ACC112 (cell line): Measurements from ENCODE around the gene PHF14.

Experiments used
- H2AFZ ChIP-seq: fragments of 200-600 bp; sonication (generic); one replicate; pipeline ENCODE4 v1.6.0; 2017; ENCODE audit warnings: antibody characterized with exemption, low read length; ENCODE audit not compliant: unreplicated experiment
- H3K27ac ChIP-seq: fragments of 200-600 bp; sonication (generic); 2 replicates; pipeline ENCODE4 v1.5.1; 2014; ENCODE audit warnings: low read depth, mild to moderate bottlenecking, antibody characterized with exemption, low read length, moderate library complexity
- H3K27me3 ChIP-seq: fragments of 200-600 bp; sonication (generic); 2 replicates; pipeline ENCODE4 v1.6.1; 2014; ENCODE audit warnings: mild to moderate bottlenecking, antibody characterized with exemption, low read length, moderate library complexity, mixed read lengths; ENCODE audit not compliant: insufficient read depth
- H3K36me3 ChIP-seq: fragments of 200-600 bp; sonication (generic); 2 replicates; pipeline ENCODE4 v1.6.1; 2016; ENCODE audit warnings: mild to moderate bottlenecking, antibody characterized with exemption, low read length, moderate library complexity, mixed read lengths; ENCODE audit not compliant: insufficient read depth
- H3K4me1 ChIP-seq: fragments of 200-600 bp; sonication (generic); one replicate; pipeline ENCODE4 v1.6.1; 2016; ENCODE audit warnings: low read length, mixed read lengths; ENCODE audit not compliant: insufficient read depth, unreplicated experiment, control insufficient read depth
- H3K4me3 ChIP-seq: fragments of 200-600 bp; sonication (generic); 2 replicates; pipeline ENCODE4 v1.5.1; 2014; ENCODE audit warnings: mild to moderate bottlenecking, low read depth, low read length
- H3K79me2 ChIP-seq: fragments of 200-600 bp; sonication (generic); one replicate; pipeline ENCODE4 v1.6.0; 2016; ENCODE audit warnings: low read length; ENCODE audit not compliant: control insufficient read depth, unreplicated experiment, insufficient read depth

The PHF14 gene

DNA sequence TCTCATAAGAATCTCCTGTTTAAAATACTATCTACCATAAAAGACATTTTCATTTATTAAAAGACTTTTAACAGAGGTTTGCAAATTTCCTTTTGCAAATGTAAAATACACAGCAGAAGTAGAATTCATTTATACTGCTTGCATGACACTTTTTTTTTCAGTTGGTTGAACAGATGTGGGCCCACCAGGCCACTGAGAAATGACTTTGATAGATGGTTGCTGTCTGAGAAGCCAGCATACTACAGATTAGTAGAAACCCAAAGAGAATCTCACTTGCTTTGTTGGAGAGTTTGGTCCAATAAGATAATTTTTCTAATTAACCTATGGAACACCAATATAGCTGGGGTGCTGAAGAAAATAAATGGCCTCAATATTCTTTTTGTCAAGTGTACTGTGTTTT is 66.3 kb downstream of the PHF14 start:
- H3K27me3 ChIP-seq = no peaks in the 10 kb centered on the region
- H2AFZ ChIP-seq = no peak overlapping the region
- no peak overlapping the region for H3K4me3 ChIP-seq
- H3K27ac ChIP-seq = no peak overlapping the region
- peaks cover 4% of the 10 kb centered on the region; the same call in 1 of the 2 replicates for H3K36me3 ChIP-seq
- H3K79me2 ChIP-seq = no peaks in the 10 kb centered on the region
- no peaks in the 10 kb centered on the region for H3K4me1 ChIP-seq

DNA sequence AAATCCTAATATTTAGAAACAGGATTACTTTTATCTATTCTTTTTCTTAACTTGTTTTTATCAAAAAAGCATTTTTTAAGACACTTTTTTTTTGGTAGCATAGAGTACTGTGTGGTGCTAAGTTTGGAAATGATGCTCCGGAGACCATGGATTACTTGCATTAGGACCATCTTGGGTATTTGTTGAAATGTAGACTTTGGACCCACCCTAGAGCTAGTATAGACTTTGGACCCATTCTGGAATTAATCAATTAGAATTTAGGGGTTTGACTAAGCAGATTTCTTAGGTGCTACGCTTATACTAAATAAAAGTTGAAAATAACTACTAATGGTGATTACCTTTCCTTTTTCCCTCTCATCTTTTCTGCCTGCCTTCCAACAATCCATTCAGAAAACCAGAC is 80.4 kb downstream of the PHF14 start:
- Histone ChIP-seq H3K36me3 (no peaks in the 10 kb centered on the region), H3K27ac (no peak overlapping the region), H2AFZ (no peak overlapping the region), H3K27me3 (no peaks in the 10 kb centered on the region), H3K4me1 (no peaks in the 10 kb centered on the region), H3K79me2 (no peaks in the 10 kb centered on the region), H3K4me3 (no peak overlapping the region)

DNA sequence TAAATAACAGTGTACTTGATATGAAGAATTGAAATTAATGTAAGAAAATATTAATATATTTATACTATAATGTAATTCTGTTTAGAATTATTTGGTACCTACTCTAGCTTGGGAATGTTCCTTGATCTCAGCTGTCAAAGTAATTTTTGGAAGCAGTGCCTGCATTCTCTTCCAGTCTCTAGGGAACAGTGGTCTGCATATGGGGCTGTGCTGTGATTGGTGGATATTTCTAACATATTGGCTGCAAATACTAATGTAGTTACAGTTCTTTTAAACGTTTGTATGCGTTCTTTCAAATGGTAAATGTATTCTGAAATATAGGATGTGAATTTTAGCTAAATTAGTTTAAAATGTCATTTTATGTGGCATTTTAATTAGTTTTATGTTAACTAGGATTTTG is 87.2 kb downstream of the PHF14 start:
- Histone ChIP-seq H3K4me1 (no peaks in the 10 kb centered on the region), H3K27ac (no peak overlapping the region), H3K27me3 (no peaks in the 10 kb centered on the region), H3K4me3 (no peak overlapping the region), H2AFZ (no peak overlapping the region), H3K79me2 (no peaks in the 10 kb centered on the region), H3K36me3 (0 out of 2 replicates have a peak, but pooled peaks cover 3% of the 10 kb centered on the region)

DNA sequence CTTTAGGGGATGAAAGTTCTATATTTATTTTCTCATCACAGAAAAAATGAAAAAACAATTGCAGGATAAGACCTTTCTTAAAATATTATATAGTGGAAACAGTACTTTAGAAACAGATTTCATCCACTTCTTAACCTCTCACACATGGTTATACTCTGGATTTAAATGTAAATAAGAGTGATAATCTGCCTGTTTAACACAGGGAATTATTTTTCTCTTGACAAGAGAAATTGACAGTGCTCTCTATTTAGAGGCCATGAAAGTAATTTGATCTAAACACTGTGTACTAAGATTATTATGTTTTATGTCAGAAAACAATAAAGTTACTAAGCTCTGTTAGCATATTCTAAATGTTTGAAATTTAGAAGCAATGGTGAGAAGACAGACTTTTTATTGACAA is 88.4 kb downstream of the PHF14 start:
- Histone ChIP-seq H3K79me2 (no peaks in the 10 kb centered on the region), H3K27me3 (no peaks in the 10 kb centered on the region), H2AFZ (no peak overlapping the region), H3K27ac (no peak overlapping the region), H3K4me3 (no peak overlapping the region), H3K36me3 (0 out of 2 replicates have a peak, but pooled peaks cover 3% of the 10 kb centered on the region), H3K4me1 (no peaks in the 10 kb centered on the region)

DNA sequence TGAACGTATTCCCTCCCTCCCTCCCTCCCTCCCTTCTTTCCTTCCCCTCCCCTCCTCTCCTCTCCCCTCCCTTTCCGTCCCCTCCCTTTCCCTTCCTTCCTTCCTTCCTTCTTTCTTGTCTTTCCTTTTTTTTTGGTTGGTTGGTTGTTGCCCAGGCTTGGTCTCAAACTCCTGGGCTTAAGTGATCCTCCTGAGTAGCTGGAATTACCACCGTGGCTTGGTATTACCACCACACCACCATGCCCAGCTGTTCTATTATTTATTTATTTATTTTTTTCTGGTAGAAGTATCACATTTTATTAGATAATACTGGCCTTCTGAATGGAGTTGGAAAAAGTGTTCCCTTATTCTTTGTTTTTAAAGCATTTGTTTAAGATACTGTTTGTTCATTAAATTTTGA is 95.9 kb downstream of the PHF14 start:
- no peaks in the 10 kb centered on the region for H3K4me1 ChIP-seq
- H2AFZ ChIP-seq = no peak overlapping the region
- no peaks in the 10 kb centered on the region for H3K27me3 ChIP-seq
- H3K27ac ChIP-seq = no peak overlapping the region
- H3K4me3 ChIP-seq = no peak overlapping the region
- H3K79me2 ChIP-seq = no peaks in the 10 kb centered on the region
- H3K36me3 ChIP-seq = no peaks in the 10 kb centered on the region

DNA sequence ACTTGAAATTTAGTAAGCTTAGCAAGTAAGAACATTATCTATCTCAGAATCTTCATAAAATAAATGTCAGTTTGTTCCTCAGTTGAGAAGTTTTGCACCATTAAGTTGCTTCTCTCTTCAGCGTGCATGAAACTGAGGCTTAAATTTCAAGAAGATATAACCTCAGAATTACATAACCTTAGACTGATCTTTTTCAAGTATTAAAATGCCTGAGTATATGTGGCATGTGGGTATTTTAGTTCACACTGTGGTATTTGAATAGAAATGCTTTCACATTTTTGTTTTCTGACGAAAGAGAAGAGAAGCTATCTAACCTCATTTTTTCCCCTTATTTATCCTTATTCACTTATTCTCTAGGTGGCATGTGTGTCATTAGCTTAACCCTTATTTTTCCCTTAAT is 104.1 kb downstream of the PHF14 start:
- H3K27ac ChIP-seq = no peak overlapping the region
- no peaks in the 10 kb centered on the region for H3K4me1 ChIP-seq
- no peak overlapping the region for H2AFZ ChIP-seq
- H3K4me3 ChIP-seq = no peak overlapping the region
- no peaks in the 10 kb centered on the region for H3K27me3 ChIP-seq
- no peaks in the 10 kb centered on the region for H3K79me2 ChIP-seq
- no peaks in the 10 kb centered on the region for H3K36me3 ChIP-seq

DNA sequence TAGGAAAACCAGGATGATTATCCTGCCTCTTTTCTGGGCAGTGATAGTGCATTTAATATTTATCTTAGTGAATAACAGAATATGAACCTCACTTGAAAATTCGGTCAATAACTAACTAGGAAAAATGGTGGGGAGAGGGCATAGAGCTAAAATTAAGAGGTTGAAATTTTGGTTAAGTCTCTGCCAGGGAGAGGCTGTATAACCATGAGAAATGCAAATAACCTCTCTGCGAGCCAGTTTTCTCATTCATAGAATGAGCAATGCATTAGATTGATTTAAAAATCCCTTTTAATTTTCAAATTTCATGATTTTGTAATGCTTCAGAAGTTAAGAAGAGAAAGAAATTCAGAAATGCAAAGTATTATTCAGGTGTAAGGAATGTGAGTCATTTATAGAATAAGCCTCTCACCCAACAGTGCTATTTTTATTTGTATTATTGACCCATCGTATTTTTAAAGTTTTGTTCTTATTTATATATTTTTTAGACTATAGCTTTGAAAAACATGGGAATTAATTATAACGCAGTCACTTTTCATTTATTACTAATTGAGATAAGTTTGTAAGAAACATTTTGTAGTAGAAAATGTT is 104.7 kb downstream of the PHF14 start:
- no peak overlapping the region for H3K4me3 ChIP-seq

DNA sequence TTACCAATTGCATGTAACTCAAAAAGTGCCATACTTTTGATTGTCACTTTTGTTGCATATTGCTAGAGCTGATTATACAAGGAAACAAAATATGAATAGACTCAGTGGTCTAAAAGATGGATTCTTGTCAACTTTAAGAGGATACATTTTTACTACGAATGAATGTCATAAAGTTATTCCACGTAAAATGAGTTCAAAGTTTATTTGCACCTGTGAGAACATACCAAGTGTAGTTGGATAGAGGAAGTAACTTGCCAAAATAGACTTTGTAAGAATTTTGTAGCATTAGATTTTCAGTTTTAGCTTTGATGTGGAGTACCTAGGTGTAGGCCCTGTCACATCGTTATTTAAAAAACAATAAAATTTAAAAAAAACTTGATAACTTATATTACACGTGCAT is 106.2 kb downstream of the PHF14 start:
- H3K4me1 ChIP-seq = no peaks in the 10 kb centered on the region
- H2AFZ ChIP-seq = no peak overlapping the region
- no peak overlapping the region for H3K4me3 ChIP-seq
- H3K79me2 ChIP-seq = no peaks in the 10 kb centered on the region
- H3K27me3 ChIP-seq = no peaks in the 10 kb centered on the region
- H3K36me3 ChIP-seq = no peaks in the 10 kb centered on the region
- H3K27ac ChIP-seq = no peak overlapping the region

More for the DNA sequence above, 104.7 kb downstream of the PHF14 start:
- H2AFZ ChIP-seq = no peak overlapping the region
- no peak overlapping the region for H3K27ac ChIP-seq
- H3K36me3 ChIP-seq = no peaks in the 10 kb centered on the region
- H3K27me3 ChIP-seq = no peaks in the 10 kb centered on the region
- H3K4me1 ChIP-seq = no peaks in the 10 kb centered on the region
- no peaks in the 10 kb centered on the region for H3K79me2 ChIP-seq

DNA sequence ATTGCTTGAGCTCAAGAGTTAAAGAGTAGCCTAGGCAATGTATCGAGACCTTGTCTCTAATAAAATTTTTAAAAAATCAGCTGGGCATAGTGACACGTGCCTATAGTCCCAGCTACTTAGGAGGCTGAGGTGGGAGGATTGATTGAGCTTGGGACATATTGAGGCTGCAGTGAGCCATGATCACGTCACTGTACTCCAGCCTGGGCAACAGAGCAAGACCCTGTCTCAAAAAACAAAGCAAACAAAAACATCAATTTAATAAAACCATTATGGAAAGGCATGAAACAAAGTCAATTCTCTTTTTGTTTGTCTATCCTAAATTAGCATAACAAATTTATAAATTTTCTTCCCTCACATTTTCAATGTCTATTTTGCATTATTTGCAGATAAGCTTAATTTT is 108.4 kb downstream of the PHF14 start:
- H3K4me1 ChIP-seq = no peaks in the 10 kb centered on the region
- H3K4me3 ChIP-seq = no peak overlapping the region
- H2AFZ ChIP-seq = no peak overlapping the region
- no peak overlapping the region for H3K27ac ChIP-seq
- H3K36me3 ChIP-seq = no peaks in the 10 kb centered on the region
- H3K27me3 ChIP-seq = no peaks in the 10 kb centered on the region
- H3K79me2 ChIP-seq = no peaks in the 10 kb centered on the region

DNA sequence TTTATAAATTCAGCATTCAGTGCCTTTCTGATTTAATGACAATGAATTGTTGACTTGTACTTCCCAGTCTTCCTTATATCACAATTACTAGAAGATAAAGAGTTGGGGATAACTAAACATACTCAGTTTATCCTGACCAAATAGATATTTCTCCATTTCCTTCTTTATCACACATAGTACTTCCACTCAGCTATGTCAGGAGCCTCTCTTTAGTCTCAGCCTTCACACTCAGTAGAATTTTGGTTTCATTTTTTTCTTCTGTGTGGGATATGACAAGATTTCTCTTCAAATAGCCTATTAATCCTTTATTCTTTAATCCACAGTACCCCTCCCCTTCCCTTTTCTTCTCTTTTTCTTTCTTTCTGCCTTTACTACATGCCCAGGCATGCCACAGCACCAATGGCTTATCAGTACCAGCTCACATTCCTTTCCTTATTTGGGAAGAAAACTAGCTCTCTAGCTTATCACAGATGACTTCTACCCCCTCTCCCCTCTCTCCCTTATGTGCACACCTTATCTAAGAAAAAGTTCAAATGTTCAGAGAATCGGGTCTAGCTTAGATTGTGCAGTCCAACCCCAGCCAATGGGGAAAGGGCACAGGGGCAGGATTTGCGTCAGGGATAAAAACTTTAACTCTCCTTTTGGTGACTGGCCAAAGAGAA is 109.0 kb downstream of the PHF14 start:
- Histone ChIP-seq H3K27me3 (no peaks in the 10 kb centered on the region), H3K27ac (no peak overlapping the region), H3K79me2 (no peaks in the 10 kb centered on the region), H3K36me3 (no peaks in the 10 kb centered on the region), H3K4me3 (no peak overlapping the region), H2AFZ (no peak overlapping the region), H3K4me1 (no peaks in the 10 kb centered on the region)

DNA sequence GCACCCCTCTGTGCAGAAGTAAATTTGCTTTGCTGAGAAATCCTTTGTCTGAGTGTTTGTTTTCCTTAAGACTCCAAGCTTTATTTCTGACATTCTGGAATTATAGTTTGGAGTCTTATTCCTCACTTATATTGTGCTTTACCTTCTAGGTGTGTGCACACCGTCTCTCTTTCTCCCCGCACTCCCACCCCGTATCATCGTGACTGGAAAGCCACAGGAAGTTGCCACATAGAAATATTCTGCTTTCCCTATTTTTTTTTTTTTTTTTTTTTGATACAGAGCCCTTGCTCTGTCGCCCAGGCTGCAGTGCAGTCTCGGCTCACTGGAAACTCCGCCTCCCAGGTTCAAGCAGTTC is 109.5 kb downstream of the PHF14 start:
- H2AFZ ChIP-seq = no peak overlapping the region
- H3K36me3 ChIP-seq = no peaks in the 10 kb centered on the region
- no peak overlapping the region for H3K27ac ChIP-seq
- H3K4me3 ChIP-seq = no peak overlapping the region
- H3K79me2 ChIP-seq = no peaks in the 10 kb centered on the region
- H3K27me3 ChIP-seq = no peaks in the 10 kb centered on the region
- H3K4me1 ChIP-seq = no peaks in the 10 kb centered on the region
